GM12873 (cell line): ENCODE measurements around the gene HSPA1A.

ENCODE experiments used
- TF ChIP-seq, protein P1 (sequence below): IDR thresholded peaks from 2 replicates; pipeline ENCODE4 v1.5.1; 2012; ENCODE audit warnings: low read depth, mild to moderate bottlenecking, moderate library complexity, low read length, control low read depth; ENCODE audit not compliant: insufficient read depth; ENCODE audit errors: missing control alignments

Gene HSPA1A

DNA sequence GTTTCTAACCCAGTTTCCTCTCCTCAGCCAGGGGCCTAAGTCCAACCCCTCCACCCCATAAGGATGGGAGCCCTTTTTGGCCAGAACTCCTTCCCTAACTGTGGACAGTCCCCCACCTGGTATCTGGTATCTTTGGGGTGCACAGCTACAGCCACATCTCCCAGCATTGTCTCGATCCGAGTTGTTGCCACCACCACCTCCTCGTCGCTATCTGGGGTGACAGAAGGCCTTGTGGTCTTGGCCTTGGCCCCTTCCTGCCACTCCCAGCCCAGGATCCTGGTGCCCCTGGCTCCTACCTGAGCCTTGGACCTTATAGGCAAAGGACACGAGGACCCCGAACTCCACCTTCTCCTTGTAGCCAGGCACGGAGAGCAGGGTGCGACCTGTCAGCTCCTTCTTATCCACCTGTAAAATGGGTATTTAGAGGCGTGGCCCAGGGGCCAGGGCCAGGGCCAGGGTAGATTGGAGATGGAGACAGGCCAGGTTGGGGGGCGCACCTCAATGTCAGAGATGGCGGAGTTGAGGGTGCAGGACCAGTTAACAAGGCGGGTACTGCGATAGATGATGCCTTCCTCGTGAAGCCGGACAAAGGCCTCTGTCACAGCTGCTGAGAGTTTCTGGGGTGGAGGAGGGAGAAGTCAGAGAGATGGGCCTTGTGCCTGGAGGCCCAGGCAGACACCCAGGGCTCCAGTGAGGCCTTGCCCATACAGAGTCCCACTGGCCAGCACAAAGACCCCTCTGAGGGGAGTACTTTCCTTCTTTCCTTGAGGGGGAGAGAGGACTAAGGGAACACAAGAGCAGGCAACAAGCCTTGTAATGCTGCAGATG, 31.0 kb upstream of the HSPA1A start:
- TF ChIP-seq, protein P1, sequence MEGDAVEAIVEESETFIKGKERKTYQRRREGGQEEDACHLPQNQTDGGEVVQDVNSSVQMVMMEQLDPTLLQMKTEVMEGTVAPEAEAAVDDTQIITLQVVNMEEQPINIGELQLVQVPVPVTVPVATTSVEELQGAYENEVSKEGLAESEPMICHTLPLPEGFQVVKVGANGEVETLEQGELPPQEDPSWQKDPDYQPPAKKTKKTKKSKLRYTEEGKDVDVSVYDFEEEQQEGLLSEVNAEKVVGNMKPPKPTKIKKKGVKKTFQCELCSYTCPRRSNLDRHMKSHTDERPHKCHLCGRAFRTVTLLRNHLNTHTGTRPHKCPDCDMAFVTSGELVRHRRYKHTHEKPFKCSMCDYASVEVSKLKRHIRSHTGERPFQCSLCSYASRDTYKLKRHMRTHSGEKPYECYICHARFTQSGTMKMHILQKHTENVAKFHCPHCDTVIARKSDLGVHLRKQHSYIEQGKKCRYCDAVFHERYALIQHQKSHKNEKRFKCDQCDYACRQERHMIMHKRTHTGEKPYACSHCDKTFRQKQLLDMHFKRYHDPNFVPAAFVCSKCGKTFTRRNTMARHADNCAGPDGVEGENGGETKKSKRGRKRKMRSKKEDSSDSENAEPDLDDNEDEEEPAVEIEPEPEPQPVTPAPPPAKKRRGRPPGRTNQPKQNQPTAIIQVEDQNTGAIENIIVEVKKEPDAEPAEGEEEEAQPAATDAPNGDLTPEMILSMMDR: no peak

GRCh38 chr6:31785475-31785874, 29.9 kb upstream of the HSPA1A start:
- TF ChIP-seq, protein P1: no peak

DNA sequence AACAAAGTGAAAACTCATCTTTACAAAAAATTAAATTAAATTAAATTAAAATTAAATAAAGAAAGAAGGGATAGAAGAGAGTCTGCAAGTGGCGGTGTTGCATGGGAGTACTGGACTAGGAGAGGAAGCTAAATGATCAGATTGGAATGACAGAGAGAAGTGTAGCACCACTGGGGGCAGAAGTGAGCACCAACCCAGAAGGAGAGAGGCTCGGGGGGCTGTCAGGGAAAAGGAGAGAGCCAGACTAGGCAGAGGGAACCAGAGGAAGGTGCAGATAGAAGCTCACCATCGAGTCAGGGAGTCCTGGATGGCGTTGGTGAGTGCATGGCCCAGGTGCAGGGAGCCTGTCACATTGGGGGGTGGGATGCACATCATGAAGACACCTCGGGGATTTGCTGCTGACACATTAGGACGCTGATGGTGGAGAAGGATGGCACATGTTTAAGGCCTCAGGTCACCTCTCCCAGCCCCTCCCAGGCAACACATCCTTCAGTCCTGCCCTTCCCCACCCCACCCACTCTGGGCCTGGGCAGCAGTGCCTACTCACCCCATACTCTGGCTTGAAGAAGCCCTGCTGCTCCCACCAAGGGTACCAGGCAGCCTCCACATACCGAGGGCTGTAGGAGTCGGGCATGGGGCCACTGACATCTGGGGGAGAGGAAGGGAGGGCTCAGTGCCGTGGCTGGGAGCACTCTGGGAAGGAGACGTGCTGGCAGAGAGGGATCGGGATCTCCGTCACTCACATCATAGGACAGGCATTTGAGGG, 23.8 kb upstream of the HSPA1A start:
- TF ChIP-seq, protein P1: peak; percentile 81

GRCh38 chr6:31792090-31792374, 23.3 kb upstream of the HSPA1A start:
- TF ChIP-seq, protein P1: no peak

DNA sequence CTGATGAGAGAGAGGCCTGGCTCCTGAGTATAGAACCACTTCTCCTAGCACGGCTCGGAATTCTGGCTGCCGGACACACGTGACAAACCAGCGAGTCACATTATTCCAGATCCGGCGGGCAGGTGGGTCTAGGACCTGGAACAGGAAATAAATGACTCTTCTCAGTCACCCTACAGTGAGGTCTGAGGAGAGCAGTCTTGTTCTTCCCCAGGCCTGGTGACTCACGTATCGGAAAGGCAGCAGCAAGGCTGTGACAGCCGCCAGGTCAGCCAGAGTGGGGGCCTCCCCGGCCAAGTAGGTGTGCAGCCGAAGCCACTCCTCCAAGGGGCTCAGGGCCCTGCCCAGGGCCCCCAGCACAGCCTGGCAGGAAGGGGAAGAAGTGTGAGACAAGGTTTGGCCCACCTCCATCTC, 22.6 kb upstream of the HSPA1A start:
- TF ChIP-seq, protein P1: no peak

- TF ChIP-seq, protein P1: no peak
These were observed 21.0 kb upstream of the HSPA1A start for GRCh38 chr6:31794294-31794865.
